Measurements from ENCODE around the gene POLRMT.

POLRMT gene

DNA sequence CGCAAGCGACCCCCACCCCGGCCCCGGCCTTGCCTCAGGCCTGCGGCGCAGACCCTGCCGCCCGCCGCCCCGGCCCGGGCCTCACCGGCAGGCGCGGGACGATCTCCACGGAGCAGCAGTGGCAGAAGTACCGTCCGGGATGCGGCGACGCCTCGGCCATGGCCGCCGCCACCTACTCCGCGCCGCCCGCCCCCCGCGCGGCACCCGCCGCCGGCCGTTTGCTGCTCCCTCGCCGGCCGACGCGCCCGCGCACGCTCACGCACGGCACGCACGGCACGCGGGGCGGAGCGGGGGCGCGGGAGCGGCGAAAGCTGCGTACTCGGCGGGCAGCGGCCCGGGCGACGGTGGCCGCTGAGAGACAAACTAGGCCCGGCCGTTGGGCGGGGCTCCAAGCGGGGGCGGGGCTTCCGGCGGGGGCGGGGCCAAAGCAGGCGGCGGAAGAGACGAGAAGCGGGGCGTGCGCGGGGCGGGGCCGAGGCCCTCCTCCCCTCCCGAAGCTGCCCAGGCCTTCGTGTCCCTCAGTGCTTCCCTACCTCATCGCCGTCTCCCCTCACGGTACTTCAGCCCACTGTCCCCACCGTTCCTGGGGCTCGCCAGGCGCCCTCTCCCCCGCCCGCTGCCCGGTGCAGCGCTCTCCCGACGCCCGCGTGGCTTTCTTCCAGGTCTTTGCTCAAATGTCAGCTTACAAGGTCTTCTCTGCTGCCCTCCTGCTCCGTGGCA lies 29.8 kb upstream of the POLRMT start, which contains the start of gene RNF126:
Gene RNF126 (minus strand): TSS at position 253 of the 720 bp plus-strand sequence. CDS start 93 bp downstream, at position 160.
- peak; percentile 96 for DNase-seq

DNA sequence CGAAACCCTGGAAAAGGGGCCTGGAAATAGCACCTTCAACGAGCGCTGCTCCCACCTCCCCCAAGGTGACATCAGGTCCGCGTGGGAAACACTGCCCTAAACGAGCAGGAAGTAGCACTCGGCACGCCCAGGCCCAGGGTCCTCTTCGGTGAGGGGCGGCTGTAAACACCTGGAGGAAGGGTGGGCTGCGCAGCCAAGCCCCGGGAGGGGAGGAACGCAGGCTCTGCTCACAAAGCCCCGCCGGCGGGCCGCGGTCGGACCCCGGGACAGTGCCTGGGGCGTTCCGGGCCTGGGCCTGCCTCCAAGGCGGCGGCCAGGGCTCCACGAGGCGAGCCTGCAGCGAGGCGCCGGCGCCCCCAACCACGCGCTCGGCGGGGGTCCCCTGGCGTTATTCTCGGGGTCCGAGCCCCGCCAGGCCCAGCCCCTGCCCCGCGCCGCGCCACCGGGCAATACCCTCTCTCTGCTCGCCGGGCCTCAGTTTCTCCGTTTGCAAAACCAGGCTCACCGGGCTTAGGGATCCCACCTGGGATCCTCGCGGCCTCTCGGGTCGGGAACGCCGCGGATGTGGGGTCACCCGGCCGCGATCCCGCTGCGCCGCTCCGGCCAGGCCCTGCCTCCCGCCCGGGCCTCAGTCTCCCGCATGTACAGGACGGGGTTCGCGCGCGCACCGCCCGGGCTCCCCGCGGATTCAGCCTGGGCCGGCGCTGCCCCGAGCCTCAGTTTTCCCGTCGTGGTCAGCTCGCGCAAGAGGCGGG lies 29.0 kb upstream of the POLRMT start:
- peak; percentile 70 to 71 for DNase-seq

GRCh38 chr19:661427-662196 lies 28.3 kb upstream of the POLRMT start:
- peak; percentile 53 to 55 for DNase-seq

DNA sequence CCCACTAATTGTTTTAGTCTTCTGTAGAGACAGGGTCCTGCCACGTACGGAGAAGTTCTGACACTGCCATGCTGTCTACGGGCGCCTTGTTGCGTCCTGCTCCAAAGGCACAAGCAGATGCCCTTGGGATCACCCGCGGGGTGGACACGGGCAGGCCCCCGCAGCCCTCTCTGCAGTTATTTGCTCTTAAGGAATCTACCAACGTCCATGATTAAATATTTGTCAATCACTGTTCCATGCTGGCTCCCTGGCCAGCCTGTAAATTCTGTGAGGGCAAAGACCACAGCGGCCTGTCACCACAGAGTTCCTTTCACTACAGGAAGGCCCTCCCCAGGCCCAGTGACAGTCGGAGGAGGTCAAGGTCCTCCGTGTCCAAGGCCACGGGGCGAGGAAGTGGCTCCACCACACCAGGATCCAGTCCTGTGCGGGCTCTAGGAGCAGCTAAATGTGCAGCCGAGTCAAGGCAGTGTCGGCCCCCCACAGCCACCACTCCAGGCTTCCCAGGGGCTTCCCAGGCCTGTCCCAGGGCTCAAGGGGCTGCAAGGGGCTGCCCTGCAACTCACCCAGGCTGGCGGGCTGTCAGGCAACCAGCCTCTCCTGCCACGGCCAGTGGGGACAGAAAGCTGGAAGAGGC lies 27.6 kb upstream of the POLRMT start:
- DNase-seq = no peak

GRCh38 chr19:658916-659839 lies 25.8 kb upstream of the POLRMT start:
- peak; percentile 38 for DNase-seq

GRCh38 chr19:658059-658839 lies 24.9 kb upstream of the POLRMT start:
- DNase-seq = no peak

GRCh38 chr19:657611-658010 lies 24.3 kb upstream of the POLRMT start:
- DNase-seq = no peak

DNA sequence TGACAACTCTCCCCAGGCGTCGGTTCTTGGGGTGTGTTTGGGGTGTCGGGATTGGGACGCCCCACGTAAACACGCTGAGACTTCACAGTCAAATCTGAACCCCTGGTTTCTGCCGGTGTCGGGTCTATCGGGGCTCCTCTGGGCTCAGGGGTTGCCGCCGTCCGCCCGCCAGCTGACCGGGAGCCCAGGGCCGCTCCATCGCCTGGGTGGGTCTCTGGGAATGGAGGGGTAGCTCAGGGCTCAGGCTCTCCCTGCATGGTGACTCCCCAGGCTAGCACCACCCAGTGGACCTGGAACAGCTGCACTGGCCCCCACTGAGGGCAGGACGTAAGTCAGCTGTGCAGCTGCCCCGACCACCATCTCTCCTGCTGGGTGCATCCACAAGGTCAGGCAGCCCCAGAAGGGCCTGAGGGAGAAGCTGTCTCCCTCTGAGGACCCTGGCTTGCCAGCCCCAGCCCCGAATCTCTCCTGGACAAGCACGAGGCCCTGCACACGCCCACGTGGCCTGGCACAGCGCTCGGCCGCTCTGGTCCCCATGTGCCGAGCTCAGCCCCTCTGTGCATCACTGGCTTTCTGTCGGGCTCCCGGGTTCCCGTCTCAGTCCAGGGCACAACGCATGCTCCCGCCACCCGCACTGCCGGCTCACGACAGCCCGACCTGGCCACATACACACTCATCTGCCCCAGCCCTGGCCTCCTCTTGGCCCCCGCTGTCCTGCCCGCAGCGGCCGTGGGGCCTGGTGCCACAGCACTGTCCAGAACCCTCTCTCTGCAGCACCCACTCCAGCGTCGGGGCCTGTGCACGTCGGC lies 23.6 kb upstream of the POLRMT start:
- no peak for DNase-seq

DNA sequence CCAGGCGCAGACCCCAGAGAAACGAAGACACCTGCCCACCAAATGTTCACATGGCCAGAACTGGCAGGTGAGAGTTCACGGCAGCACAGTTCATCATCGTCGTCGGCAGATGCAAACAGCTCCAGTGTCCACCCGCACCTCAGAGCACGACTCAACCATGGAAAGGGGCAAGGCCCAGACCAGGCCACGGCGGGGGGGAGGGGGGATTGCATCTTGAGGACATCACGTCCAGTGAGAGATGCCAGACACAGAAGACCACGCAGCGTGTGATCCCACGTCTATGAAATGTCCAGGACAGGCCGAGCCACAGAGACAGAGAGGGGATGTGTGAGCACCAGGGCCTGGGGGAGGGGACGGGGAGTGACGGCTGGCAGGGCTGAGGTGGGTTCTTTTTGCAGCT lies 22.4 kb upstream of the POLRMT start:
- no peak for DNase-seq

DNA sequence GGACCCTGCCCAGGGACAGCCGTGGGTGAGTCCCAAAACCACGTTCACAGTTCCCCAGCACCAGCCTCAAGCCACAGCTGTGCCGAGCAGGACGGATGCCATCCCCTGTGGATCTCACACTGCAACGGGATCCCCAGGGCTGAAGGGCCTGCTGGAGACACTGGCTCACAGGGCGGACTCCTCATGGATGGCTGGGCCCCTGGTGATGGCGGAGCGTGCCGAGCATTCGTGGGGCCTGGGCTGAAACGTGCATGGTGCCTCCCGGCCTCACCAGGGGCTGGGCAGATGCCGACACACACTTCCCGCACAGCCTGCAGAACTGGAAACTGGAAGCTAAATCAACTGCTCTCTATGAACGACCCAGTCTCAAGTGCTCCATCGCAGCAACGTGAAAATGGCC lies 20.1 kb upstream of the POLRMT start:
- DNase-seq = no peak

- no peak for DNase-seq
Measured at GRCh38 chr19:652467-653389, 19.4 kb upstream of the POLRMT start.

GRCh38 chr19:651991-652390 lies 18.7 kb upstream of the POLRMT start:
- DNase-seq = no peak

DNA sequence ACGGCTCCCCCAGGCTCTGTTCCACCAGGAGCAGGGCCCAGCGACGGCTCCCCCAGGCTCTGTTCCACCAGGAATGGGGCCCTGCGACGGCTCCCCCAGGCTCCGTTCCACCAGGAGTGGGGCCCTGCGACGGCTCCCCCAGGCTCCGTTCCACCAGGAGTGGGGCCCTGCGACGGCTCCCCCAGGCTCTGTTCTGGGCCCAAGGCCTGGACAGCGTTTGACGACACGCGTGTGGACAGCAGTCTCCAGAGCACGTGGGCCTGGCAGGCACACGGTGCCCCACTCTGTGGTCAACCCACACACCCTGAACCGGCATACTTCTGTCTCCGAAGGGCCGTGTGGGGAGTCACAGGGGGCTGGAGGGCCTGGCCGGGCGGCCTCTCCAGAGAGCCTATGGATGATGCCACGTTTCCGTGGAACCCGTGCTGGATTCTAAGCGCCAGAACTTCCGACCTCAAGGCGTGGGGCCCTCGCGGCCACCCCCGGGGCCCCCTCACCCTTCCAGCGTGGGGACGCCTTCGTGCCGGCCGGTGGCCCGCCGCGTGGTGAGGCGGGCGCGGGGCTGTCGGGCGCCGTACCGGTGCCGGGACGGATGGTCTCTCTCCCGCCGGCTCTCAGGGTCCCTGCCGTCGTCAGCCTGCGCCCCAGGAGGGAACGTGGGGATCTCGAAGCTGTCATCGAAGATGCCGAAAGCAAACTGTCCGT lies 17.9 kb upstream of the POLRMT start:
- no peak for DNase-seq

GRCh38 chr19:650121-650520 lies 16.8 kb upstream of the POLRMT start:
- DNase-seq = no peak

- no peak for DNase-seq
Measured at GRCh38 chr19:648904-649801, 15.8 kb upstream of the POLRMT start.

DNA sequence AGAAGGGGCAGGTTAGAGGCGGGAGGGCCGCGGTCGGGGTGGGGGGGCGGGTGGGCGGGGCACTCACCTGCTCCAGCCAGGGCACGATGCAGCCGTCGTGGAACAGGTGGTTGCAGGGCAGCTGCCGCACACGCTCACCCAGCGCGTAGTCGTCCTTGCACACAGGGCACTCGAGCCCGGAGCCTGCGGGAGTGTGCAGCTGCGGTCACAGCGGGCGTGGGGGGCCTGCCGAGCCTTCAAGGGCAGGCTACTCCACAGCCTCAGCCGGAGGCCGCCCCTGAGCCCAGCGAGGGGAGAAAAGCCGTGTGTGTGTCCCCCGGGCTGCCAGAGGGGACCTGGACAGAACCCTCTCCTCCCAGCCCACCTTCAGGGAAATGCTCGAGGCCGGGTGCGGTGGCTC lies 15.0 kb upstream of the POLRMT start:
- DNase-seq = no peak

GRCh38 chr19:647566-648284 lies 14.4 kb upstream of the POLRMT start:
- no peak for DNase-seq

Measured in activated CD4-positive, alpha-beta T cell treated with anti-CD3 and anti-CD28 coated beads, Interleukin-2, amount 50 U/mL, for 4 hours (primary cell).